Small intestine (tissue), 7 donors: ENCODE measurements around the gene MRPL27. TPM values are rescaled to one million over a fixed set of nuclear protein-coding genes. Genes with fewer than 3 reads are reported as not detected.
A peak's percentile ranks its signal among the peaks of the same experiment; 100 is the strongest.

Source experiments
- DNase-seq, 2 donors: peaks; one replicate each; pipeline versions ENCODE4 v3.0.0 to v3.0.0-alpha.2; 2013
- FAIRE-seq: peaks from 2 replicates; lab custom pipeline; 2012; peaks lifted over from hg19 to GRCh38; lab: Jason Lieb, UNC
- H3K27ac ChIP-seq, 3 donors: one replicate each; pipeline ENCODE4 v1.5.1; 2013; ENCODE audit warnings: low read length in 2 of 3, mild to moderate bottlenecking in 2 of 3, control low read depth in 1 of 3, inconsistent platforms in 1 of 3, low read depth in 1 of 3, moderate library complexity in 1 of 3
- H3K27me3 ChIP-seq, 3 donors: one replicate each; pipeline ENCODE4 v1.6.1; 2013; ENCODE audit warnings: low read length in 3 of 3, inconsistent platforms in 1 of 3; ENCODE audit not compliant: control insufficient read depth in 3 of 3, insufficient read depth in 3 of 3
- H3K36me3 ChIP-seq, 3 donors: one replicate each; pipeline ENCODE4 v1.6.1; 2013; ENCODE audit warnings: low read length in 3 of 3, inconsistent platforms in 1 of 3, low read depth in 1 of 3, mild to moderate bottlenecking in 1 of 3, moderate library complexity in 1 of 3; ENCODE audit not compliant: control insufficient read depth in 3 of 3, insufficient read depth in 2 of 3
- H3K4me1 ChIP-seq, 3 donors: one replicate each; pipeline ENCODE4 v1.6.1; 2013; ENCODE audit warnings: low read length in 2 of 3, inconsistent platforms in 1 of 3, low read depth in 1 of 3, mild to moderate bottlenecking in 1 of 3, moderate library complexity in 1 of 3; ENCODE audit not compliant: control insufficient read depth in 3 of 3, insufficient read depth in 2 of 3
- H3K4me3 ChIP-seq, 3 donors: one replicate each; pipeline ENCODE4 v1.5.1; 2013; ENCODE audit warnings: low read length in 3 of 3, control low read depth in 1 of 3, inconsistent platforms in 1 of 3, low read depth in 1 of 3, mild to moderate bottlenecking in 1 of 3, moderate library complexity in 1 of 3
- H3K9me3 ChIP-seq, 2 donors: one replicate each; pipeline ENCODE4 v1.6.1; 2013; ENCODE audit warnings: low read depth in 1 of 2, low read length in 1 of 2; ENCODE audit not compliant: control insufficient read depth in 2 of 2, insufficient read depth in 1 of 2
- WGBS, 3 donors: extraction: QIAGEN DNeasy Blood & Tissue Kit; methylation state at CpG; one replicate each; pipeline ENCODE4 v1.1.7; 2013; 5-methylcytosine and 5-hydroxymethylcytosine counted together
- polyA plus RNA-seq, 4 donors: library from polyadenylated mRNA; stranded (reverse) in 3 of 4; unstranded in 1 of 4; fragments of 200-250 nt in 3 of 4; fragments of 120-200 nt in 1 of 4; gene quantifications; one replicate each; pipeline versions ENCODE4 v1.2.1 to v1.2.3, GENCODE V29; 2013
- donor health status: healthy with polysubstance abuse.
- donor health status: control.
- donor health status: control.
- donor health status: Bipolar disorder and iron deficiency.
- donor health status: healthy.

MRPL27 gene
- polyA plus RNA-seq, 4 donors: 70.9 to 247 (median 163) TPM

DNA sequence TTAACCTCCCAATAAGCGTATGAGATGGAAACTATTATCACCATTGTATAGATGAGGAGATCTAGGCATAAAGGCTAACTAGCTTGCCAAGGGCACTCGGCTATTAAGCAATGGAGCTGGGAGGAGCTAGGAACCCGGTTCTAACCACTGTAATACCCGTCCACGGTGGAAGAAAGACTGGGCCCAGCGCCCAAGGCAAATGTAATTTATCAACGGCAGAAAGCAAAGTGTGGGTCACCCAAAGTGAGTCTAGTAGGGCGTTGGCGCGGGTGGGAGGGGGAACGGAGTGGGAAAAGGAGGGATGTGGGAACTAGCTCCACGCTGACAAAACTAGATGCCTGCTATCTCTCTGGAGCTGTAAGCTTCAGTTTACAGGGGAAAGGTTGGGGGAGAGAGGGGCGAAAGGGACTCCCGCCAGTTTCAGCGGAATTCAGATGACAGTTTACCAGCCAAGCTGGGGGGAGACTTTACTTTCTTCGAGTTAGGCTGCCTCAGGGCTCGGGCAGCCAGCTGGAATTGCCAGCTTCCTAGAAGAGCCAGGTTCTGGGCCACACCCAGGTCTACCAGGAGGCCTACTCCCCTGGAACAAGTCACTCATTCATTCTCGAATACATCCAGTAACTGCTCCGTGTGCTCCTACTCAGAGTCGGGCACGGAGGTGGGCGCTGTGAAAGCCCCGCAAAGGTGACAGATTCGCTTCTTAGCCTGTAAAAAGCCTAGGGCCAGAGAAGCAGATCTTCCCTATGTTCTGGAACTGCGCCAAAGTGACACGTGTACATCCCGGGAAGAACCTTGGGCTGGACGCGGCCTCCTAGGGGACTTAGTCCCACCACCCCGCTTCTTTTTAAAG is 23.5 kb upstream of the MRPL27 start:
- H3K27me3 ChIP-seq: no peaks in the 10 kb centered on the region
- peaks cover 0 to 21% (median 2%) of the 10 kb centered on the region in 3 donors for H3K4me1 ChIP-seq
- no peaks in the 10 kb centered on the region for H3K9me3 ChIP-seq
- H3K27ac ChIP-seq: peak overlapping the region; percentile 88 to 96 (median 93)
- DNase-seq (peak; percentile 84 to 85), FAIRE-seq (no peak)
- H3K4me3 ChIP-seq: peak overlapping the region; percentile 80 to 99 (median 90)
- 2 to 5% (median 5%) methylated on average over 30 of the region's 30 CpGs for WGBS, 3 donors
- H3K36me3 ChIP-seq: peaks cover 7 to 36% (median 15%) of the 10 kb centered on the region in 3 donors

DNA sequence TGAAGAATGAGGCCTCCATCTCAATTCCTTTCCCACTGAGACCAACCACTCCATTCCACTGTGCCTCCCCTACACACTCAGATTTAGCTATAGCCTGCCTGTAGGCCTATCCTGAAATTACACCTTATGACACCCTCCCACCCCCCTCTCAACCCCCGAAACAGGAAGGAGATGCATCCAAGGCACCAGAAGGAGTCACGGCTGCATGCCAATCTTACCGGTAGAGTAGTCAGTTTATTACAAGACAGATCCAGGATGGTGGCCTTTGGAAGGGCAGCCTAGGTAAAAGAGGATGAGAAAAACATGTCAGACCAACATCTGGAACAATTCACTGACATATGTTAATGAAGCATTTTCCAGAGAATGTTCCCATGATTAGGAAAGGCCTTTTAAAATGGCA is 21.7 kb upstream of the MRPL27 start:
- H3K4me1 ChIP-seq: peaks cover 0 to 21% (median 2%) of the 10 kb centered on the region in 3 donors
- no peak overlapping the region for H3K27ac ChIP-seq
- FAIRE-seq: no peak
- DNase-seq: no peak
- H3K4me3 ChIP-seq: no peak overlapping the region
- H3K9me3 ChIP-seq: no peaks in the 10 kb centered on the region
- no peaks in the 10 kb centered on the region for H3K27me3 ChIP-seq
- peaks cover 7 to 47% (median 22%) of the 10 kb centered on the region in 3 donors for H3K36me3 ChIP-seq
- 24 to 27% (median 25%) methylated on average over 3 of the region's 3 CpGs for WGBS, 3 donors

DNA sequence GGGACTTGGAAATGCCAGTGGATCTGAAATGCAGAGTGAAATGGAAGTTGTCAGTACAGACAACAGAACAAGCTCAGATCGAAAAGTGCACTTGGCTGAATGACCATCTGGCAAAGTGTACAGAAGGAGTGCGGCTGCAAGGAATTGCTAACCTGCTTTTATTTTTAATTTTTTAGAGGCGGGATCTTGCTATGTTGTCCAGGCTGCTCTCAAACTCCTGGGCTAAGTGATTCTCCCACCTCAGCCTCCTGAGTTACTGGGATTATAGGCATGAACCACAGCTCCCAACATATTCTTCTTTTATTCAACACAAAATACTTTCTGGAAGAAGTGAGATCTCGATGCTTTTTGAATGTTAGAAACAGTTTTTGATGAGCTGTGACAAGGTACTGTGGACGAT is 20.7 kb upstream of the MRPL27 start:
- WGBS, 3 donors: 90 to 93% (median 90%) methylated on average over 5 of the region's 5 CpGs
- no peak overlapping the region for H3K27ac ChIP-seq
- DNase-seq (no peak), FAIRE-seq (no peak)
- H3K4me3 ChIP-seq: no peak overlapping the region
- no peaks in the 10 kb centered on the region for H3K27me3 ChIP-seq
- peaks cover 7 to 54% (median 24%) of the 10 kb centered on the region in 3 donors for H3K36me3 ChIP-seq
- H3K4me1 ChIP-seq: peaks cover 0 to 21% (median 2%) of the 10 kb centered on the region in 3 donors
- no peaks in the 10 kb centered on the region for H3K9me3 ChIP-seq

DNA sequence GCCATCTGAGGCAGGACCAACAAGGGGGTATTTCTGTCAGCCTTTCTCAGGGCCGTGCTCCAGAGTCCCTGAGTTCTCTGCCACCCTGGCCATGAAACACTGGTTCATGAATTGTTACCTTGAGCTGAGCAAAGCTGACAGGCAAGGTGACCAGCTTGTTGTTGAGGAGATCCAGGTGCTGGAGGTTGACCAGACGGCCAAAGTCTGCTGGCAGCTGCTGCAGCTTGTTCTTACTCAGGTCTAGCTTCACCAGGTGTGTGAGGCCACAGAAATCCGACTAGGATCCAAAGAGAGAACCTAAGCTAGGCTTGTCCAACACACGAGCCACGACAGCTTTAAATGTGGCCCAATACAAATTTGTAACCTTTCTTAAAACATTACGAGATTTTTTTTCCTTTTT is 19.6 kb upstream of the MRPL27 start:
- no peak for FAIRE-seq
- Histone ChIP-seq H3K4me1 (peaks cover 0 to 21% (median 2%) of the 10 kb centered on the region in 3 donors), H3K27ac (no peak overlapping the region), H3K27me3 (no peaks in the 10 kb centered on the region), H3K4me3 (no peak overlapping the region), H3K36me3 (peaks cover 11 to 63% (median 35%) of the 10 kb centered on the region in 3 donors), H3K9me3 (no peaks in the 10 kb centered on the region)
- WGBS, 3 donors: 59 to 80% (median 67%) methylated on average over 6 of the region's 6 CpGs
- DNase-seq: no peak

DNA sequence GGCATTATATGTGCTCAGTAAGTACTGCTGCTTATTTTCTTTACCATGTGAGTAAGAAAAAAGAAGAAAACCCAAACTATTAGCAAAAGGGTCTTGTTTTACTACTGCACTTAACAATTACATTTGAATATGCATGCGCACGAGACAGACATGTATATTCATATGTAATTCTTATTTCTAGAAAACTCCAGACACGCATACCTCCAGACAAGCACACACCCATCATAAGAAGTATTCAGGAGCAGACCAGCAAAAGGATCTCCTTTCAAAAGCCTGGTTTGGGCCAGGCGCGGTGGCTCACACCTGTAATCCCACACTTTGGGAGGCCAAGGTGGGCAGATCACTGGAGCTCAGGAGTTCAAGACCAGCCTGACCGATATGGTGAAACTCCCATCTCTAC is 16.6 kb upstream of the MRPL27 start:
- Histone ChIP-seq H3K36me3 (peaks cover 26 to 80% (median 45%) of the 10 kb centered on the region in 3 donors), H3K27me3 (no peaks in the 10 kb centered on the region), H3K4me3 (no peak overlapping the region), H3K9me3 (no peaks in the 10 kb centered on the region), H3K4me1 (peaks cover 0 to 7% (median 0%) of the 10 kb centered on the region in 3 donors), H3K27ac (no peak overlapping the region)
- no peak for DNase-seq
- 92 to 98% (median 96%) methylated on average over 6 of the region's 6 CpGs for WGBS, 3 donors
- FAIRE-seq: no peak

DNA sequence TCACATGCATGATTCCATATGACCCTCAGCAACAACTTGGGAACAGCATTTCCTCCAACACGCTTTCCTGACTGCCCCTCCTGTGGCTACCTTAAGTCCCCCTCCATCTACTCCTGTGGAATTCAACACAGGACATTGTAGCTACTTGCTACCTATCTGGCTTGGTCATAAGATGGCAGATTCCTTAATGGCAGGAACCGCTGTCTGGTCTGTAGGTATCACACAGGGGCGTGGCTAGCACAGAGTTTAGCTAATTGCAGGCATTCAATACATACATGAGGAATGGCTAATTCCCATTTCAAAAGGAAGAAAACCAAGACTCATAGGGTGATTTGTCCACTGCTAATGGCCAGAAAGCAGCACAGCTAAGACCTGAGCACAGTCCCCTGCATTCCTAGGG is 15.7 kb upstream of the MRPL27 start:
- H3K9me3 ChIP-seq: no peaks in the 10 kb centered on the region
- whole genome bisulfite sequencing, 3 donors: 94 to 97% (median 97%) methylated on average over 3 of the region's 3 CpGs
- H3K4me3 ChIP-seq: no peak overlapping the region
- H3K27ac ChIP-seq: no peak overlapping the region
- H3K36me3 ChIP-seq: peaks cover 30 to 81% (median 45%) of the 10 kb centered on the region in 3 donors
- H3K27me3 ChIP-seq: no peaks in the 10 kb centered on the region
- FAIRE-seq: no peak
- peaks cover 0 to 7% (median 0%) of the 10 kb centered on the region in 3 donors for H3K4me1 ChIP-seq
- no peak for DNase-seq

DNA sequence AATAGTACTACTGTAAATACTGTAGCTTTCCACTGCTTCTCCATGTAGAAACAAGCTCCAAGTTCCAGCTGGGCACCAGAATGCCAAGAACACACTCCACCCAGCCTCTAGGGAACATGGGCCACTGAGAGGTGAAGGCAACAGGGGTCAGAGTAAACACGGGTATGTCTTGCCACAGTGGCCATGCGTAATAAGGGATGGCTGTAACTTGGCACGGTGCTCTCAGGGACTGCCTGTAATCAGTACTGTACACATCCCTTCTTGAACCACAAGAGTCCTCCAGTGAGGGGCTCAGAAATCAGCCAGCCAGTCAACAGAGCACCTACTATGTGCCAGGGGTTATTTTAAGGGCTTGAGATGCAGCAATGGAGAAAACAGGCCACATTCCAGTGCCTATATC is 13.5 kb upstream of the MRPL27 start:
- DNase-seq: no peak
- H3K9me3 ChIP-seq: no peaks in the 10 kb centered on the region
- H3K36me3 ChIP-seq: peaks cover 29 to 72% (median 38%) of the 10 kb centered on the region in 3 donors
- no peak for FAIRE-seq
- no peaks in the 10 kb centered on the region for H3K27me3 ChIP-seq
- no peak overlapping the region for H3K4me3 ChIP-seq
- WGBS, 3 donors: 83 to 86% (median 83%) methylated on average over 3 of the region's 3 CpGs
- H3K4me1 ChIP-seq: no peaks in the 10 kb centered on the region
- H3K27ac ChIP-seq: no peak overlapping the region

DNA sequence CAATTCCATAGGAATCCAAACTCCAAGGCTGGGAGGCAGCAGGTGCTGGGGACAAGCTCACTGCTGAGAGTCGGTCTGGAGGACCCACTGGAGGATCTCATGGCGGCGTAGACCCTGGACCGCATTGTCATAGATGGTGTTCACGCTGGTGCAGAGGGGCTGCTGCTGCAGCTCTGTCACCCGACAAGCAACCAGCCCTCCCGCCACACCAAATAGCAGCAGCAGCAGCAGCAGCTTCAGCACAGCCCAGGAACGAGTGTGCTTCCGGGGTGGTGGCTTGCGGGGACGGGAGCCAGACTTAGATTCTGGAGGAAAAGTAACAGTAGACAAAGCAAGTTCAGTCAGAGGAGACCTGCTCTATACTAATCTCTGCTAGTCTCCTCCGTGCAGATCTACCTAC is 9.9 kb upstream of the MRPL27 start:
- FAIRE-seq (no peak), DNase-seq (no peak)
- 93 to 94% (median 93%) methylated on average over 12 of the region's 12 CpGs for WGBS, 3 donors
- Histone ChIP-seq H3K27ac (no peak overlapping the region), H3K9me3 (no peaks in the 10 kb centered on the region), H3K4me1 (no peaks in the 10 kb centered on the region), H3K4me3 (no peak overlapping the region), H3K36me3 (peaks cover 21 to 73% (median 28%) of the 10 kb centered on the region in 3 donors), H3K27me3 (no peaks in the 10 kb centered on the region)
